ENCODE measurements around the gene KRTAP5-8.
"Not testable (repeated sequence)": the region's sequence is repeated elsewhere in the genome, so short reads cannot be mapped to it uniquely, and the experiment has no call there.

KRTAP5-8 gene

DNA sequence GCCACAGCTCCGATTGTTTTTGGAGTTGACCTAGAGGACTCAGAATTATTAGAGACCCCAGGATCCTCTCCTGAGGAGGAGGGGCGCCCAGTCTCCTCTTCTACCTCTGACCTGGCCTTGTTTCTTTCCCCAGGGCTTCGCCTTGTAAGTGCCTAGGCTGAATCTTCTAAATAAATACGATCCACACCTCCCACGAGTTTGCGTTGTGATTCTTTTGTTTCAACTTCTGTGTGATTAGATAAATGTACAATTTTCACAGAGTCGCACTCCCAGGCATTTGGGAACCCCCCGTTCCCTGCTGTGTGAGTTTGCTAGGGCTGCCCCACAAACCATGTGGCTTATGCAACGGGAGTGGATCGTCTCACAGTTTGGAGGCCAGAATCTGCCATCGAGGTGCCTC, 1.2 kb downstream of the KRTAP5-8 start:
- H3K27me3 ChIP-seq (ENCODE audit: control insufficient read depth, insufficient read depth, low read length) = no peaks in the 10 kb centered on the region
- no peak overlapping the region for H3K27ac ChIP-seq
- no peak overlapping the region for H2AFZ ChIP-seq
- H3K4me3 ChIP-seq (ENCODE audit: low read depth, low read length) = no peak overlapping the region
- no peak overlapping the region for H3K9ac ChIP-seq
- no peak overlapping the region for H3K4me2 ChIP-seq (ENCODE audit: low read length)
- H3K36me3 ChIP-seq (ENCODE audit: control insufficient read depth, insufficient read depth, low read length) = no peaks in the 10 kb centered on the region
- TF ChIP-seq, protein P1, sequence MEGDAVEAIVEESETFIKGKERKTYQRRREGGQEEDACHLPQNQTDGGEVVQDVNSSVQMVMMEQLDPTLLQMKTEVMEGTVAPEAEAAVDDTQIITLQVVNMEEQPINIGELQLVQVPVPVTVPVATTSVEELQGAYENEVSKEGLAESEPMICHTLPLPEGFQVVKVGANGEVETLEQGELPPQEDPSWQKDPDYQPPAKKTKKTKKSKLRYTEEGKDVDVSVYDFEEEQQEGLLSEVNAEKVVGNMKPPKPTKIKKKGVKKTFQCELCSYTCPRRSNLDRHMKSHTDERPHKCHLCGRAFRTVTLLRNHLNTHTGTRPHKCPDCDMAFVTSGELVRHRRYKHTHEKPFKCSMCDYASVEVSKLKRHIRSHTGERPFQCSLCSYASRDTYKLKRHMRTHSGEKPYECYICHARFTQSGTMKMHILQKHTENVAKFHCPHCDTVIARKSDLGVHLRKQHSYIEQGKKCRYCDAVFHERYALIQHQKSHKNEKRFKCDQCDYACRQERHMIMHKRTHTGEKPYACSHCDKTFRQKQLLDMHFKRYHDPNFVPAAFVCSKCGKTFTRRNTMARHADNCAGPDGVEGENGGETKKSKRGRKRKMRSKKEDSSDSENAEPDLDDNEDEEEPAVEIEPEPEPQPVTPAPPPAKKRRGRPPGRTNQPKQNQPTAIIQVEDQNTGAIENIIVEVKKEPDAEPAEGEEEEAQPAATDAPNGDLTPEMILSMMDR (IDR thresholded peaks at IDR 0.05) = no peak
- no peaks in the 10 kb centered on the region for H3K9me3 ChIP-seq (ENCODE audit: control insufficient read depth, low read length)
- no peaks in the 10 kb centered on the region for H3K4me1 ChIP-seq
- no peaks in the 10 kb centered on the region for H3K79me2 ChIP-seq

DNA sequence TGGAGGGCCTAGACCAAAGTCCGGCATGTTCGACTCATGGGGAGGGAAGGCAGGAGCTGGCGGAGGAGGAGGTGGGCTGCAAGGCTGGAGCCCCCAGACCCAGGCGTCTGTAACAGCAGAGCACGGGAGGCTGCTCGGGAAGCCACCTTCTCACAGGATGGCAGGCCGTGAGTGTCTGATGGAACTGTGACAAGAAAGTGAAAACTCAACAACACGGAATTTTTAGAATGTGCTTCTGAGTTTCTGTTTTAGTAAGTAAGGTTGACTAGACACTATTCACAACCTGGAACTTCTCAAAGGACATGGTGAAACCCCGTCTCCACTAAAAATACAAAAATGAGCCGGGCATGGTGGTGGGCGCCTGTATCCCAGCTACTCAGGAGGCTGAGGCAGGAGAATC, 2.1 kb downstream of the KRTAP5-8 start:
- H3K27ac ChIP-seq; H3K27me3 ChIP-seq (ENCODE audit: control insufficient read depth, insufficient read depth, low read length); H3K4me3 ChIP-seq (ENCODE audit: low read depth, low read length); H2AFZ ChIP-seq; H3K4me2 ChIP-seq (ENCODE audit: low read length); H3K9me3 ChIP-seq (ENCODE audit: control insufficient read depth, low read length); H3K4me1 ChIP-seq; H3K9ac ChIP-seq; H3K79me2 ChIP-seq; H3K36me3 ChIP-seq (ENCODE audit: control insufficient read depth, insufficient read depth, low read length): not testable (repeated sequence)

DNA sequence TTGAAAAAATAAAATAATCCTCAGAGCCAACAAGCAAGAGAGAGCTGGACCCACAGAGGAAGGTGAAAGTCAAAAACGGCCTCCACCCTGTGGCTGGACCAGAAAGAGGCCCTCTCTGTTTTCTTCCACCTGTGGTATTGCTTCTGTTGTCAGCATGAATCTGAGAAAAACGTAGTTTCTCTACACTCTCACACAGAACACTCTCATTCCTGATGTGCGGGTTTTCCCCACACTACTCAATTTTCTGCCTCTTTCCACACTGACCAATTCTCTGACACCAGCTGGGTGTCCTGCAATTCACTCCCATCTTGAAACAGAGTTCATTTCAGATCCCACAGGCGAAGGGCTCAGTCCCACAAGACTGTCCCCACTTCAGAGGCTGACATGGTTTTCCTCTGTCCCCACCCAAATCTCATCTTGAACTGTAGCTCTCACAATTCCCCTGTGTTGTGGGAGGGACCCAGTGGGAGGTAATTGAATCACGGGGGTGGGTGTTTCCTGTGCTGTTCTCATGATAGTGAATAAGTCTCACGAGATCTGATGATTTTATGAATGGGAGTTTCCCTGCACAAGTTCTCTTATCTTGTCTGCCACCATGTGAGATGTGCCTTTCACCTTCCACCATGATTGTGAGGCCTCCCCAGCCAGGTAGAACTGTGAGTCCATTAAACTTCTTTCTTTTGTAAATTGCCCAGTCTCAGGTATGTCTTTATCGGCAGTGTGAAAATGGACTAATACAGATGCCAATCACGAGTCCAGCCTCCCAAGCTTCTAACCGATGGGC, 2.9 kb downstream of the KRTAP5-8 start:
- H3K27me3 ChIP-seq (ENCODE audit: control insufficient read depth, insufficient read depth, low read length); H3K4me1 ChIP-seq; H3K9ac ChIP-seq; H3K9me3 ChIP-seq (ENCODE audit: control insufficient read depth, low read length); H3K27ac ChIP-seq; H2AFZ ChIP-seq; H3K79me2 ChIP-seq; H3K4me3 ChIP-seq (ENCODE audit: low read depth, low read length); H3K36me3 ChIP-seq (ENCODE audit: control insufficient read depth, insufficient read depth, low read length); H3K4me2 ChIP-seq (ENCODE audit: low read length): not testable (repeated sequence)

DNA sequence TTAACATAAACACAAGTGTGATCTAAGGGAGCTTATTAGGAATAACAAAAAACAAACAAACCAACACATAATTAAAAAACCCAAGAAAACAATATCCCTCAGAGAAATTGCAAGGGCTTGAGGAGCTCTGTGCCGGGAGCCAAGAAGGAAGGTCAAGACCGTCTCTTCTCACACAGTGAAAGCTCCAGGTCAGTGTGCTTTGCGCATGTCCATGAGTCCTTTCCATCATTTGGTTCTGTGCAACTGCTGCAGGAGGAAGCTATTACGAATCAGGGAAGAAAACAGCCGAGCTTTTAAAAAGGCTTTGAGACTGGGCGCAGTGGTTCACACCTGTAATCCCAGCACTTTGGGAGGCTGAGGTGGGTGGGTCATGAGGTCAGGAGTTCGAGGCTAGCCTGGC, 4.6 kb downstream of the KRTAP5-8 start:
- H3K9ac ChIP-seq = no peak overlapping the region
- no peaks in the 10 kb centered on the region for H3K36me3 ChIP-seq (ENCODE audit: control insufficient read depth, insufficient read depth, low read length)
- H3K27ac ChIP-seq = no peak overlapping the region
- no peaks in the 10 kb centered on the region for H3K9me3 ChIP-seq (ENCODE audit: control insufficient read depth, low read length)
- TF ChIP-seq, protein P1 (IDR thresholded peaks at IDR 0.05) = no peak
- H3K4me3 ChIP-seq (ENCODE audit: low read depth, low read length) = no peak overlapping the region
- H3K27me3 ChIP-seq (ENCODE audit: control insufficient read depth, insufficient read depth, low read length) = no peaks in the 10 kb centered on the region
- H3K4me2 ChIP-seq (ENCODE audit: low read length) = no peak overlapping the region
- no peaks in the 10 kb centered on the region for H3K79me2 ChIP-seq
- no peaks in the 10 kb centered on the region for H3K4me1 ChIP-seq
- H2AFZ ChIP-seq = no peak overlapping the region

DNA sequence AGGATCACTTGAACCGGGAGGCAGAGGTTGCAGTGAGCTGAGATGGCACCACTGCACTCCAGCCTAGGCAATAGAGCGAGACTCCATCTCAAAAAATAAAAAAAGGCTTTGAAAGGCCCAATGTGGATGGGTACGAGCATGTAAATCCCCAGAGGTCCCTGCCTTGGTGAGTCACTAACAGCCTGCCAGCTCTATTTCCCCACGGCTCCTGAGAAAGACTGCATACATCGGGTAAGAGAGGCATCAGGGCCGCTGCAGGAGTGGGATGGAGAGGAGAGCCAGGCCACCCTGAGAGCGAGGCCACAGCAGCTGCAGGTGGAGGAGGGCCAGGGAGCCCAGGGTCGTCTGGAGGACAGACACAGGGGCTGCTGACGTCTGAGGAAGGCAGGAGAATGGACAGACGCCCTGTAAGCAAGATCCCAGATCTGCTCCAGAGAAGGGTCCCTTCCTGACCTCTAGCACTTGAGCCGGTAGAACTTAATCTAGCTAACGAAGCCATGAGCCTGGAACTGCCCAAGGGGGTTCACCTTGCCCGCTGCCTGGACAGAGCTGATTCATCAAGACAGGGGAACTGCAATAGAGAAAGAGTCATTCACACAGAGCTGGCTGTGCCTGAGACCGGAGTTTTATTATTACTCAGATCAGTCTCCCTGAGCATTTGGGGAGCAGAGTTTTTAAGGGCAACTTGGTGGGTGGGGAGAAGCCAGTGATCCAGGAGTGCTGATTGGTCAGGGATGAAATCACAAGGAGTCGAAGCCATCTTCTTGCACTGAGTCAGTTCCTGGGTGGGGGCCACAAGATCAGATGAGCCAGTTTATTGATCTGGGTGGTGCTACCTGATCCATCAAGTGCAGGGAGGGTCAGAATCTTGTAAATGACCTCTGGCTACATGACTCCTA, 5.3 kb downstream of the KRTAP5-8 start:
- no peaks in the 10 kb centered on the region for H3K36me3 ChIP-seq (ENCODE audit: control insufficient read depth, insufficient read depth, low read length)
- H3K27ac ChIP-seq = no peak overlapping the region
- no peaks in the 10 kb centered on the region for H3K4me1 ChIP-seq
- no peak overlapping the region for H3K4me2 ChIP-seq (ENCODE audit: low read length)
- TF ChIP-seq, protein P1 (IDR thresholded peaks at IDR 0.05) = no peak
- H2AFZ ChIP-seq = no peak overlapping the region
- no peaks in the 10 kb centered on the region for H3K9me3 ChIP-seq (ENCODE audit: control insufficient read depth, low read length)
- H3K4me3 ChIP-seq (ENCODE audit: low read depth, low read length) = no peak overlapping the region
- H3K79me2 ChIP-seq = no peaks in the 10 kb centered on the region
- no peaks in the 10 kb centered on the region for H3K27me3 ChIP-seq (ENCODE audit: control insufficient read depth, insufficient read depth, low read length)
- no peak overlapping the region for H3K9ac ChIP-seq

All from parathyroid adenoma (tissue), 2 donors.